Activated B cell treated with CpG ODN at 0.5 μM for 24 hours (primary cell): ENCODE data around the gene LAS1L. TPM values are rescaled to one million over a fixed set of nuclear protein-coding genes. Genes with fewer than 3 reads are reported as not detected.

Experiments used
- ATAC-seq: fragments of 200-7000 bp; cut with Tn5 transposase; one replicate; pipeline ENCODE4 v1.10.0; 2021; ENCODE audit warnings: low read depth, mild to moderate bottlenecking, moderate library complexity
- CTCF ChIA-PET: fragments of 350-600 bp; sonication (Branson Sonifier 250); formaldehyde crosslinking; loops from one replicate; lab custom pipeline; 2021; ENCODE audit warnings: antibody characterized with exemption; lab: Charles Lee
- POLR2A ChIA-PET: fragments of 350-600 bp; sonication (Branson Sonifier 250); formaldehyde crosslinking; loops from one replicate; lab custom pipeline; 2021; ENCODE audit warnings: antibody characterized with exemption; lab: Charles Lee
- DNase-seq: peaks from one replicate; pipeline ENCODE4 v3.0.0; 2022
- H3K27ac Mint-ChIP-seq: one replicate; pipeline ENCODE4 v1.8.0; 2020; ENCODE audit warnings: mixed read lengths
- H3K27me3 Mint-ChIP-seq: one replicate; pipeline ENCODE4 v1.8.0; 2021; ENCODE audit warnings: mixed read lengths
- H3K36me3 Mint-ChIP-seq: one replicate; pipeline ENCODE4 v1.8.0; 2021; ENCODE audit warnings: low read depth, mixed read lengths
- H3K4me1 Mint-ChIP-seq: one replicate; pipeline ENCODE4 v1.8.0; 2021; ENCODE audit warnings: mixed read lengths
- H3K4me3 Mint-ChIP-seq: one replicate; pipeline ENCODE4 v1.8.0; 2020; ENCODE audit warnings: mild to moderate bottlenecking, mixed read lengths
- H3K9me3 Mint-ChIP-seq: one replicate; pipeline ENCODE4 v1.8.0; 2020; ENCODE audit warnings: mixed read lengths
- CTCF ChIP-seq: fragments of 200-600 bp; IDR thresholded peaks from one replicate; pipeline ENCODE4 v1.8.0; 2022; ENCODE audit warnings: antibody characterized with exemption, mild to moderate bottlenecking
- intact Hi-C: fragments of 100-400 bp; cut with micrococcal nuclease; formaldehyde crosslinking; loops from one replicate; pipeline ENCODE4 v1.15.1; 2024
- total RNA-seq: library from RNA; stranded (reverse); gene quantifications from 2 replicates; pipeline ENCODE4 v1.2.3, GENCODE V29; 2022

The LAS1L gene
- total RNA-seq, 1 donor from 2014 or later = 54.0 TPM

GRCh38 chrX:65517923-65518322, 16.7 kb downstream of the LAS1L start:
- POLR2A ChIA-PET = no interaction called here
- no peaks in the 10 kb centered on the region for H3K27me3 Mint-ChIP-seq
- TF ChIP-seq CTCF = no peak
- H3K4me1 Mint-ChIP-seq = no peaks in the 10 kb centered on the region
- peaks cover 37% of the 10 kb centered on the region for H3K36me3 Mint-ChIP-seq
- H3K9me3 Mint-ChIP-seq = no peaks in the 10 kb centered on the region
- no peak for ATAC-seq
- no peak overlapping the region for H3K27ac Mint-ChIP-seq
- CTCF ChIA-PET = no interaction called here
- intact Hi-C loops = no loop called here
- no peak for DNase-seq
- H3K4me3 Mint-ChIP-seq = no peak overlapping the region

GRCh38 chrX:65516756-65517155, 17.8 kb downstream of the LAS1L start:
- ATAC-seq = no peak
- POLR2A ChIA-PET = no interaction called here

GRCh38 chrX:65513610-65514009, 21.0 kb downstream of the LAS1L start:
- intact Hi-C loops = no loop called here
- Mint-ChIP-seq H3K9me3 (no peaks in the 10 kb centered on the region), H3K27me3 (no peaks in the 10 kb centered on the region), H3K4me1 (no peaks in the 10 kb centered on the region), H3K27ac (no peak overlapping the region), H3K4me3 (no peak overlapping the region), H3K36me3 (peaks cover 27% of the 10 kb centered on the region)
- ATAC-seq = no peak
- no peak for DNase-seq
- CTCF ChIA-PET = no interaction called here
- no peak for TF ChIP-seq CTCF
- POLR2A ChIA-PET = no interaction called here

More at GRCh38 chrX:65516756-65517155, 17.8 kb downstream of the LAS1L start:
- CTCF ChIA-PET = no interaction called here
- TF ChIP-seq CTCF = no peak
- H3K27ac Mint-ChIP-seq = no peak overlapping the region
- intact Hi-C loops = no loop called here
- H3K9me3 Mint-ChIP-seq = no peaks in the 10 kb centered on the region
- H3K4me1 Mint-ChIP-seq = no peaks in the 10 kb centered on the region
- no peak for DNase-seq
- H3K36me3 Mint-ChIP-seq = peaks cover 30% of the 10 kb centered on the region
- no peaks in the 10 kb centered on the region for H3K27me3 Mint-ChIP-seq
- no peak overlapping the region for H3K4me3 Mint-ChIP-seq

GRCh38 chrX:65509400-65509799, 25.2 kb downstream of the LAS1L start:
- no peaks in the 10 kb centered on the region for H3K4me1 Mint-ChIP-seq

GRCh38 chrX:65508851-65509250, 25.7 kb downstream of the LAS1L start:
- DNase-seq (no peak), ATAC-seq (no peak)
- ChIA-PET POLR2A (no interaction called here), CTCF (no interaction called here)
- Mint-ChIP-seq H3K9me3 (no peaks in the 10 kb centered on the region), H3K27ac (no peak overlapping the region), H3K4me3 (no peak overlapping the region), H3K36me3 (peaks cover 48% of the 10 kb centered on the region), H3K4me1 (no peaks in the 10 kb centered on the region), H3K27me3 (no peaks in the 10 kb centered on the region)
- intact Hi-C loops = no loop called here
- TF ChIP-seq CTCF = no peak

More at GRCh38 chrX:65509400-65509799, 25.2 kb downstream of the LAS1L start:
- DNase-seq = no peak
- CTCF ChIA-PET = no interaction called here
- no peak for TF ChIP-seq CTCF
- POLR2A ChIA-PET = no interaction called here
- Mint-ChIP-seq H3K4me3 (no peak overlapping the region), H3K27ac (peak overlapping the region; percentile 30), H3K9me3 (no peaks in the 10 kb centered on the region), H3K27me3 (no peaks in the 10 kb centered on the region), H3K36me3 (peaks cover 48% of the 10 kb centered on the region)
- intact Hi-C loops = no loop called here
- ATAC-seq = no peak
